Mesenchymal stem cell (in vitro differentiated cells and primary cell): Measurements from ENCODE around the gene CGREF1.
A peak's percentile ranks its signal among the peaks of the same experiment; 100 is the strongest.

ENCODE experiments used
- DNase-seq: peaks from one replicate; pipeline ENCODE4 v3.0.0-alpha.2; 2013
- H2AFZ ChIP-seq: one replicate; pipeline ENCODE4 v1.6.1; 2013; ENCODE audit warnings: low read depth, mild to moderate bottlenecking, control low read depth, inconsistent platforms, low read length, moderate library complexity
- H2AK5ac ChIP-seq: 2 replicates; pipeline ENCODE4 v1.6.1; 2013; ENCODE audit warnings: low read length, moderate library complexity, mild to moderate bottlenecking, inconsistent platforms; ENCODE audit not compliant: severe bottlenecking
- H2BK120ac ChIP-seq: one replicate; pipeline ENCODE4 v1.6.1; 2013; ENCODE audit warnings: low read depth, mild to moderate bottlenecking, inconsistent platforms, low read length, moderate library complexity
- H2BK12ac ChIP-seq, 2 experiments: one replicate each; pipeline ENCODE4 v1.6.1; 2013; ENCODE audit warnings: inconsistent platforms in 2 of 2, low read length in 2 of 2, mild to moderate bottlenecking in 2 of 2, moderate library complexity in 2 of 2, control low read depth in 1 of 2
- H2BK15ac ChIP-seq: one replicate; pipeline ENCODE4 v1.6.1; 2013; ENCODE audit warnings: mild to moderate bottlenecking, low read depth, inconsistent platforms; ENCODE audit not compliant: poor library complexity, severe bottlenecking
- H2BK5ac ChIP-seq: 2 replicates; pipeline ENCODE4 v1.6.1; 2013; ENCODE audit warnings: low read depth, mild to moderate bottlenecking, low read length, control low read depth, inconsistent platforms; ENCODE audit not compliant: poor library complexity, severe bottlenecking
- H3K14ac ChIP-seq, 2 experiments: one replicate each; pipeline ENCODE4 v1.6.1; 2013; ENCODE audit warnings: inconsistent platforms in 2 of 2, low read length in 2 of 2, control low read depth in 1 of 2, mild to moderate bottlenecking in 1 of 2, moderate library complexity in 1 of 2
- H3K18ac ChIP-seq, 2 experiments: one replicate each; pipeline ENCODE4 v1.6.1; 2013; ENCODE audit warnings: inconsistent platforms in 2 of 2, low read length in 2 of 2, control low read depth in 1 of 2, low read depth in 1 of 2, mild to moderate bottlenecking in 1 of 2
- H3K23ac ChIP-seq, 2 experiments: one replicate each; pipeline ENCODE4 v1.6.1; 2013; ENCODE audit warnings: inconsistent platforms in 2 of 2, low read length in 2 of 2, mild to moderate bottlenecking in 2 of 2, moderate library complexity in 2 of 2, control low read depth in 1 of 2
- H3K27ac ChIP-seq: 2 replicates; pipeline ENCODE4 v1.5.1; 2013; ENCODE audit warnings: mild to moderate bottlenecking, moderate library complexity, low read length, control low read depth, inconsistent platforms; ENCODE audit not compliant: poor library complexity, severe bottlenecking
- H3K27me3 ChIP-seq, 2 experiments: 2 replicates each; pipeline versions ENCODE4 v1.6.1 to v1.7.0; 2013; ENCODE audit warnings: low read length in 2 of 2, mild to moderate bottlenecking in 2 of 2, moderate library complexity in 2 of 2, control low read depth in 1 of 2, inconsistent platforms in 1 of 2; ENCODE audit not compliant: control insufficient read depth in 1 of 2, insufficient read depth in 1 of 2
- H3K36me3 ChIP-seq, 2 experiments: 2 replicates each; pipeline versions ENCODE4 v1.6.1 to v1.7.0; 2013; ENCODE audit warnings: low read length in 2 of 2, control low read depth in 1 of 2, inconsistent platforms in 1 of 2, low read depth in 1 of 2, mild to moderate bottlenecking in 1 of 2; ENCODE audit not compliant: insufficient read depth in 2 of 2, control insufficient read depth in 1 of 2
- H3K4ac ChIP-seq, 2 experiments: one replicate each; pipeline ENCODE4 v1.6.1; 2013; ENCODE audit warnings: inconsistent platforms in 2 of 2, low read length in 2 of 2, mild to moderate bottlenecking in 2 of 2, moderate library complexity in 2 of 2, control low read depth in 1 of 2, low read depth in 1 of 2
- H3K4me1 ChIP-seq: 2 replicates; pipeline ENCODE4 v1.6.1; 2013; ENCODE audit warnings: low read depth, low read length, control low read depth; ENCODE audit not compliant: control insufficient read depth, insufficient read depth
- H3K4me2 ChIP-seq: 2 replicates; pipeline ENCODE4 v1.6.1; 2013; ENCODE audit warnings: low read length, mild to moderate bottlenecking, inconsistent platforms; ENCODE audit not compliant: poor library complexity, severe bottlenecking
- H3K4me3 ChIP-seq, 2 experiments: 2 replicates each; pipeline versions ENCODE4 v1.5.1 to v1.7.0; 2013; ENCODE audit warnings: low read length in 2 of 2, mild to moderate bottlenecking in 2 of 2, control low read depth in 1 of 2, low read depth in 1 of 2; ENCODE audit not compliant: insufficient read depth in 1 of 2
- H3K79me1 ChIP-seq: replicated peaks from 2 replicates; pipeline ENCODE4 v1.6.1; 2013; ENCODE audit warnings: mild to moderate bottlenecking, control low read depth, low read length, inconsistent platforms; ENCODE audit not compliant: poor library complexity, severe bottlenecking
- H3K9ac ChIP-seq: 2 replicates; pipeline ENCODE4 v1.7.0; 2013; ENCODE audit warnings: mild to moderate bottlenecking, low read length, moderate library complexity
- H3K9me3 ChIP-seq: 2 replicates; pipeline ENCODE4 v1.7.0; 2013; ENCODE audit warnings: mild to moderate bottlenecking, low read length; ENCODE audit not compliant: control insufficient read depth
- H4K8ac ChIP-seq: one replicate; pipeline ENCODE4 v1.6.1; 2013; ENCODE audit warnings: inconsistent platforms, mild to moderate bottlenecking, low read length, moderate library complexity
- H4K91ac ChIP-seq: one replicate; pipeline ENCODE4 v1.6.1; 2013; ENCODE audit warnings: mild to moderate bottlenecking, low read length, inconsistent platforms
- WGBS: methylation state at CpG from one replicate; pipeline ENCODE4 v1.1.7; 2013; ENCODE audit warnings: mixed read lengths; 5-methylcytosine and 5-hydroxymethylcytosine counted together

CGREF1 gene

GRCh38 chr2:27149570-27150405 is 30.9 kb upstream of the CGREF1 start:
- Histone ChIP-seq H3K4me2 (no peak overlapping the region), H3K23ac (no peak overlapping the region), H3K14ac (no peak overlapping the region), H2BK12ac (no peak overlapping the region), H3K27ac (no peak overlapping the region), H4K8ac (no peak overlapping the region), H3K4ac (no peak overlapping the region), H2AFZ (no peak overlapping the region), H3K9ac (no peak overlapping the region), H2AK5ac (no peak overlapping the region), H3K79me1 (no peaks in the 10 kb centered on the region), H4K91ac (no peak overlapping the region), H2BK15ac (no peak overlapping the region), H3K27me3 (peaks cover 22 to 26% of the 10 kb centered on the region in 2 experiments), H3K18ac (no peak overlapping the region), H3K4me1 (peaks cover 2% of the 10 kb centered on the region), H3K36me3 (no peaks in the 10 kb centered on the region), H2BK5ac (peak overlapping the region; percentile 25), H3K4me3 (no peak overlapping the region), H3K9me3 (no peaks in the 10 kb centered on the region), H2BK120ac (no peak overlapping the region)
- 90% methylated on average over 28 of the region's 29 CpGs for WGBS
- DNase-seq, result no peak

DNA sequence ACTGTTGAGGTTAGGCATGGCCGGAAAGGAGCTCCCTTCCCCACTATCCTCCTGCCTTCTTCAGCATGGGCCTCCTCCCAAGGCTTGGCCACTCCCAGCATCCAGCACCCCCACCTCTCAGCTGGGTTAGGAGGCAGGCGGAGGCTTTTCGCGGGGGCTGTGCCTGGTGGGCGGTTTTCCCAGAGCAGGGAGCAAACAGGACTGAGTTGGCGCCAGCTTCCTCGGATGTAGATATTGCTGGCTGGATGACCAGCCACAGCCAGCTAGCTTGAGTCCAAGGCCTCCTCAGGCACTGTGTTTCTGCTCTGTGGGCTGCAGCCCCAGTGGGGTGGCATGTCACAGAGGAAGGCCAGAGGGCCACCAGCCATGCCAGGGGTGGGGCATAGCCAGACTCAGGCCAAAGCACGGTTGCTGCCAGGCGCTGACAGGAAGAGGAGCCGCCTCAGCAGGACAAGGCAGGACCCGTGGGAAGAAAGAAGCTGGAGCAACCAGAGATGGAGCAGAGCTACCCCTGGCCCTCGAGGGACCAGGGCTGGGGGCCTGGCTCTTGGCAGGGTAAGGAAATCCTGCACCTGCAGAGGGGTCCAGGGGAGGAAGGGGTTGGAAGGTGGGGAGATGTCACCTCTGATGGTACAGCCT is 30.0 kb upstream of the CGREF1 start, which contains the start of gene TCF23:
TSS of gene TCF23 (plus strand) at position 204 of the 639 bp plus-strand sequence. CDS start at position 334, 130 bp downstream.
- Histone ChIP-seq H2BK5ac (peak within 1 kb of the TSS; percentile 25), H3K36me3 (no peaks in the 10 kb centered on the region), H3K4ac (no peak within 1 kb of the TSS), H3K14ac (peak within 1 kb of the TSS in 1 of 2 experiments; percentile 79), H3K18ac (no peak within 1 kb of the TSS), H2BK15ac (no peak within 1 kb of the TSS), H3K4me2 (no peak within 1 kb of the TSS), H3K4me1 (peaks cover 2% of the 10 kb centered on the region), H3K9me3 (no peaks in the 10 kb centered on the region), H3K79me1 (no peaks in the 10 kb centered on the region), H4K8ac (no peak within 1 kb of the TSS), H2BK12ac (no peak within 1 kb of the TSS), H3K27ac (no peak within 1 kb of the TSS), H3K9ac (no peak within 1 kb of the TSS), H3K27me3 (peaks cover 23 to 26% of the 10 kb centered on the region in 2 experiments), H4K91ac (no peak within 1 kb of the TSS), H2AFZ (no peak within 1 kb of the TSS), H3K4me3 (no peak within 1 kb of the TSS), H2AK5ac (no peak within 1 kb of the TSS), H2BK120ac (no peak within 1 kb of the TSS), H3K23ac (no peak within 1 kb of the TSS)
- no peak for DNase-seq
- WGBS, result 85% methylated on average over 12 of the region's 12 CpGs

- Histone ChIP-seq H3K79me1 (no peaks in the 10 kb centered on the region), H3K9me3 (peaks cover 3% of the 10 kb centered on the region), H3K4ac (no peak overlapping the region), H3K27me3 (peaks cover 29 to 30% of the 10 kb centered on the region in 2 experiments), H2AFZ (no peak overlapping the region), H3K9ac (no peak overlapping the region), H3K18ac (no peak overlapping the region), H2BK120ac (no peak overlapping the region), H2BK15ac (no peak overlapping the region), H3K23ac (no peak overlapping the region), H2AK5ac (no peak overlapping the region), H4K91ac (no peak overlapping the region), H3K14ac (no peak overlapping the region), H3K4me3 (no peak overlapping the region), H3K4me1 (peaks cover 2% of the 10 kb centered on the region), H3K4me2 (no peak overlapping the region), H2BK5ac (no peak overlapping the region), H3K36me3 (no peaks in the 10 kb centered on the region), H2BK12ac (no peak overlapping the region), H4K8ac (no peak overlapping the region), H3K27ac (no peak overlapping the region)
- 86% methylated on average over 7 of the region's 8 CpGs for WGBS
- DNase-seq, result no peak
Observed at GRCh38 chr2:27147935-27148334, 29.0 kb upstream of the CGREF1 start.

GRCh38 chr2:27145682-27146081 is 26.8 kb upstream of the CGREF1 start:
- no peaks in the 10 kb centered on the region for H3K79me1 ChIP-seq
- H3K14ac ChIP-seq, result no peak overlapping the region
- no peak overlapping the region for H3K18ac ChIP-seq
- no peak overlapping the region for H3K9ac ChIP-seq
- H3K27ac ChIP-seq, result no peak overlapping the region
- no peak overlapping the region for H2BK15ac ChIP-seq
- no peak overlapping the region for H3K4me3 ChIP-seq
- no peak for DNase-seq
- H3K23ac ChIP-seq, result no peak overlapping the region
- H2BK12ac ChIP-seq, result no peak overlapping the region
- H3K4me1 ChIP-seq, result peaks cover 2% of the 10 kb centered on the region
- peaks cover 30 to 35% of the 10 kb centered on the region in 2 experiments for H3K27me3 ChIP-seq
- no peak overlapping the region for H2BK120ac ChIP-seq
- no peaks in the 10 kb centered on the region for H3K36me3 ChIP-seq
- H2BK5ac ChIP-seq, result no peak overlapping the region
- no peak overlapping the region for H3K4ac ChIP-seq
- no peak overlapping the region for H4K8ac ChIP-seq
- 88% methylated on average over 2 of the region's 2 CpGs for WGBS
- H3K9me3 ChIP-seq, result peaks cover 7% of the 10 kb centered on the region
- no peak overlapping the region for H2AFZ ChIP-seq
- H4K91ac ChIP-seq, result no peak overlapping the region
- no peak overlapping the region for H3K4me2 ChIP-seq
- no peak overlapping the region for H2AK5ac ChIP-seq
